SK-N-SH (cell line): Measurements from ENCODE around the gene FRMD4B. TPM values are rescaled to one million over a fixed set of nuclear protein-coding genes. Genes with fewer than 3 reads are reported as not detected.
A peak's percentile ranks its signal among the peaks of the same experiment; 100 is the strongest.

Source experiments
- CTCF ChIA-PET: fragments of 300-600, 350-600 bp; formaldehyde crosslinking; extraction: SDS; loops from one replicate; lab custom pipeline; 2021; lab: Yijun Ruan, JAX
- POLR2A ChIA-PET: fragments of 350-600 bp; sonication (Branson Sonifier 250); formaldehyde crosslinking; extraction: SDS; loops from one replicate; lab custom pipeline; 2020; ENCODE audit warnings: antibody characterized with exemption, inconsistent platforms; lab: Yijun Ruan, JAX
- DNase-seq: peaks from one replicate; pipeline ENCODE4 v3.0.0; 2012
- H2AFZ ChIP-seq: fragments of 200-600 bp; sonication (generic); 2 replicates; pipeline ENCODE4 v1.8.1; 2016; ENCODE audit warnings: antibody characterized with exemption, mild to moderate bottlenecking, low read depth
- H3F3A ChIP-seq: fragments of 200-600 bp; sonication (generic); replicated peaks from 2 replicates; pipeline ENCODE3; 2016; ENCODE audit warnings: antibody characterized with exemption, mild to moderate bottlenecking; ENCODE audit not compliant: insufficient read depth
- H3K27ac ChIP-seq, 2 experiments: fragments of 200-500 bp in 1 of 2; fragments of 200-600 bp in 1 of 2; sonication (Bioruptor generic) in 1 of 2; sonication (generic), shearing (Covaris generic) in 1 of 2; 2 replicates each; pipeline versions ENCODE4 v1.5.1 to v1.6.1; 2014 to 2016; ENCODE audit warnings: low read depth in 2 of 2, inconsistent platforms in 1 of 2, low read length in 1 of 2, mild to moderate bottlenecking in 1 of 2, mixed read lengths in 1 of 2
- H3K27me3 ChIP-seq: fragments of 200-600 bp; sonication (generic), shearing (Covaris generic); 2 replicates; pipeline ENCODE4 v1.6.1; 2016; ENCODE audit warnings: mixed run types; ENCODE audit not compliant: insufficient read depth
- H3K36me3 ChIP-seq, 2 experiments: fragments of 200-500 bp in 1 of 2; fragments of 200-600 bp in 1 of 2; sonication (Bioruptor generic) in 1 of 2; sonication (generic) in 1 of 2; replicated peaks in 1 of 2; 2 replicates each; pipeline versions ENCODE3 to v1.5.1; 2014 to 2016; ENCODE audit warnings: low read length in 1 of 2, mild to moderate bottlenecking in 1 of 2; ENCODE audit not compliant: insufficient read depth in 2 of 2, control insufficient read depth in 1 of 2
- H3K4me1 ChIP-seq, 2 experiments: fragments of 200-500 bp in 1 of 2; fragments of 200-600 bp in 1 of 2; sonication (Bioruptor generic) in 1 of 2; sonication (generic), shearing (Covaris generic) in 1 of 2; 2 replicates each; pipeline versions ENCODE4 v1.5.1 to v1.6.1; 2014 to 2016; ENCODE audit warnings: low read depth in 1 of 2, low read length in 1 of 2, mixed run types in 1 of 2; ENCODE audit not compliant: insufficient read depth in 2 of 2, control insufficient read depth in 1 of 2
- H3K4me2 ChIP-seq: fragments of 200-600 bp; sonication (generic), shearing (Covaris generic); 2 replicates; pipeline ENCODE4 v1.6.1; 2017; ENCODE audit warnings: mixed run types
- H3K4me3 ChIP-seq, 2 experiments: fragments of 200-500 bp in 1 of 2; fragments of 200-600 bp in 1 of 2; sonication (Bioruptor generic) in 1 of 2; sonication (generic), shearing (Covaris generic) in 1 of 2; 2 replicates each; pipeline versions ENCODE4 v1.5.1 to v1.8.1; 2014 to 2016; ENCODE audit warnings: low read depth in 2 of 2, inconsistent platforms in 1 of 2, low read length in 1 of 2, mild to moderate bottlenecking in 1 of 2, mixed read lengths in 1 of 2, moderate library complexity in 1 of 2
- H3K79me2 ChIP-seq: fragments of 200-600 bp; sonication (generic); 2 replicates; pipeline ENCODE4 v1.8.1; 2017; ENCODE audit warnings: mild to moderate bottlenecking; ENCODE audit not compliant: insufficient read depth
- H3K9ac ChIP-seq: fragments of 200-600 bp; sonication (generic); 2 replicates; pipeline ENCODE4 v1.6.1; 2017; ENCODE audit warnings: mixed run types
- H3K9me2 ChIP-seq: fragments of 200-600 bp; sonication (generic); 2 replicates; pipeline ENCODE4 v1.6.1; 2017; ENCODE audit warnings: mixed run types
- H3K9me3 ChIP-seq: fragments of 200-600 bp; sonication (generic); 2 replicates; pipeline ENCODE4 v1.6.1; 2017; ENCODE audit warnings: mixed run types, mild to moderate bottlenecking, moderate library complexity
- H4K20me1 ChIP-seq: fragments of 200-600 bp; sonication (generic); 2 replicates; pipeline ENCODE4 v1.6.1; 2017; ENCODE audit warnings: mild to moderate bottlenecking, mixed run types; ENCODE audit not compliant: insufficient read depth
- CHD2 ChIP-seq: fragments of 150-350 bp; IDR thresholded peaks from 2 replicates; pipeline ENCODE4 v1.6.1; 2018; ENCODE audit warnings: low read length; ENCODE audit not compliant: partially characterized antibody
- EP300 ChIP-seq, 2 experiments: IDR thresholded peaks; 2 replicates each; pipeline versions ENCODE4 v1.4.0 to v1.6.1; 2012; ENCODE audit warnings: borderline replicate concordance in 1 of 2, low read depth in 1 of 2, low read length in 1 of 2
- GABPA ChIP-seq: IDR thresholded peaks from 2 replicates; pipeline ENCODE4 v1.4.0; 2012; ENCODE audit warnings: low read depth, mild to moderate bottlenecking
- MEF2A ChIP-seq: IDR thresholded peaks from 2 replicates; pipeline ENCODE4 v1.4.0; 2012; ENCODE audit warnings: low read depth, borderline replicate concordance
- RAD21 ChIP-seq: IDR thresholded peaks from 2 replicates; pipeline ENCODE4 v1.6.1; 2012; ENCODE audit warnings: mild to moderate bottlenecking, low read length
- RCOR1 ChIP-seq: fragments of 150-350 bp; IDR thresholded peaks from 2 replicates; pipeline ENCODE4 v1.6.1; 2017; ENCODE audit warnings: antibody characterized with exemption, low read length
- RFX5 ChIP-seq: IDR thresholded peaks from 2 replicates; pipeline ENCODE4 v1.6.1; 2012; ENCODE audit warnings: mild to moderate bottlenecking, improper control_type of control experiment, low read length
- TAF1 ChIP-seq: IDR thresholded peaks from 2 replicates; pipeline ENCODE4 v1.6.1; 2012; ENCODE audit warnings: low read depth, mild to moderate bottlenecking, low read length, moderate library complexity, borderline replicate concordance
- TCF12 ChIP-seq: IDR thresholded peaks from 2 replicates; pipeline ENCODE4 v1.4.0; 2012
- TEAD4 ChIP-seq: IDR thresholded peaks from 2 replicates; pipeline ENCODE4 v1.4.0; 2012; ENCODE audit warnings: mild to moderate bottlenecking, borderline replicate concordance; ENCODE audit not compliant: insufficient read depth
- YY1 ChIP-seq: IDR thresholded peaks from 2 replicates; pipeline ENCODE4 v1.4.0; 2012; ENCODE audit warnings: low read depth, mild to moderate bottlenecking
- WGBS: methylation state at CpG from one replicate; pipeline ENCODE4 v1.1.6; 2017; ENCODE audit warnings: low lambda C conversion rate; 5-methylcytosine and 5-hydroxymethylcytosine counted together
- polyA plus RNA-seq, 3 experiments: library from polyadenylated mRNA; depleted of rRNA; stranded (reverse); fragments of >200 nt; gene quantifications; 2 replicates each; pipeline ENCODE4 v1.2.3, GENCODE V29; 2012
- TF ChIP-seq, protein P1 (sequence below): fragments of 200-600 bp; sonication (generic); IDR thresholded peaks from 2 replicates; pipeline ENCODE4 v1.6.1; 2017; ENCODE audit warnings: antibody characterized with exemption, mild to moderate bottlenecking, moderate library complexity
- TF ChIP-seq, protein P2 (sequence below): IDR thresholded peaks from 2 replicates; pipeline ENCODE4 v1.4.0; 2012; ENCODE audit warnings: low read depth, borderline replicate concordance
- TF ChIP-seq, protein P3 (sequence below): fragments of 150-350 bp; IDR thresholded peaks from 2 replicates; pipeline ENCODE4 v1.6.1; 2017; ENCODE audit warnings: antibody characterized with exemption, low read length, low read depth, borderline replicate concordance

The FRMD4B gene
- polyA plus RNA-seq, 1 of the 3 experiments (the other 2 are of a cell fraction): 0.53 TPM

DNA sequence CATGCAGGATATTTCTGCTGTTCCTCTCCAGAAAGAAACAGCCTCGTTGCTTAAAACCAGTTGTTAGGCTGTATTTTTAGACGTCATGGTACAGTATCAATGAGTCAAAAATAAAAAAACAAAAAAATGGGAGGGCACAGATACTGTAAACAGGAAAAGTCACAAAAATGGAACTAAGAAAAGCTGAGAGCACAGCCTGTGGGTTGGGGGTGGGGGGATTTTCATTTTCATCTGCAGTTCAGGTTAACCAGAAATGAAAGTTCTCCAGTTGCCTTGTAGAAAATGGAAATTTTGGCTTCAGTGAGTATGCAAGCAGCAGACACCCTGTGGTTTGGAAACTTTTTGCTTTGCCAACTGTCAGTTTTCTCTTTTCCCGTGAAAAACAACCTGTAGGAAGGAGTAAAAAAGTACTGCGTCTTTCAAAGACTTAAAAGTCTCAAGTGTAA, 59.0 kb downstream of the FRMD4B start:
- no peak overlapping the region for H3K4me3 ChIP-seq
- no peaks in the 10 kb centered on the region for H3K79me2 ChIP-seq
- H3K9me3 ChIP-seq: no peaks in the 10 kb centered on the region
- TF ChIP-seq, protein P1, sequence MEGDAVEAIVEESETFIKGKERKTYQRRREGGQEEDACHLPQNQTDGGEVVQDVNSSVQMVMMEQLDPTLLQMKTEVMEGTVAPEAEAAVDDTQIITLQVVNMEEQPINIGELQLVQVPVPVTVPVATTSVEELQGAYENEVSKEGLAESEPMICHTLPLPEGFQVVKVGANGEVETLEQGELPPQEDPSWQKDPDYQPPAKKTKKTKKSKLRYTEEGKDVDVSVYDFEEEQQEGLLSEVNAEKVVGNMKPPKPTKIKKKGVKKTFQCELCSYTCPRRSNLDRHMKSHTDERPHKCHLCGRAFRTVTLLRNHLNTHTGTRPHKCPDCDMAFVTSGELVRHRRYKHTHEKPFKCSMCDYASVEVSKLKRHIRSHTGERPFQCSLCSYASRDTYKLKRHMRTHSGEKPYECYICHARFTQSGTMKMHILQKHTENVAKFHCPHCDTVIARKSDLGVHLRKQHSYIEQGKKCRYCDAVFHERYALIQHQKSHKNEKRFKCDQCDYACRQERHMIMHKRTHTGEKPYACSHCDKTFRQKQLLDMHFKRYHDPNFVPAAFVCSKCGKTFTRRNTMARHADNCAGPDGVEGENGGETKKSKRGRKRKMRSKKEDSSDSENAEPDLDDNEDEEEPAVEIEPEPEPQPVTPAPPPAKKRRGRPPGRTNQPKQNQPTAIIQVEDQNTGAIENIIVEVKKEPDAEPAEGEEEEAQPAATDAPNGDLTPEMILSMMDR: no peak
- TF ChIP-seq GABPA (no peak), CHD2 (no peak), MEF2A (no peak), TEAD4 (no peak), RCOR1 (no peak), TAF1 (no peak), RAD21 (no peak), TCF12 (no peak), EP300 (IDR thresholded peaks at IDR 0.05; ENCODE audit: borderline replicate concordance in 1 of 2, low read depth in 1 of 2, low read length in 1 of 2) (no peak), YY1 (no peak), RFX5 (no peak)
- TF ChIP-seq, protein P2, sequence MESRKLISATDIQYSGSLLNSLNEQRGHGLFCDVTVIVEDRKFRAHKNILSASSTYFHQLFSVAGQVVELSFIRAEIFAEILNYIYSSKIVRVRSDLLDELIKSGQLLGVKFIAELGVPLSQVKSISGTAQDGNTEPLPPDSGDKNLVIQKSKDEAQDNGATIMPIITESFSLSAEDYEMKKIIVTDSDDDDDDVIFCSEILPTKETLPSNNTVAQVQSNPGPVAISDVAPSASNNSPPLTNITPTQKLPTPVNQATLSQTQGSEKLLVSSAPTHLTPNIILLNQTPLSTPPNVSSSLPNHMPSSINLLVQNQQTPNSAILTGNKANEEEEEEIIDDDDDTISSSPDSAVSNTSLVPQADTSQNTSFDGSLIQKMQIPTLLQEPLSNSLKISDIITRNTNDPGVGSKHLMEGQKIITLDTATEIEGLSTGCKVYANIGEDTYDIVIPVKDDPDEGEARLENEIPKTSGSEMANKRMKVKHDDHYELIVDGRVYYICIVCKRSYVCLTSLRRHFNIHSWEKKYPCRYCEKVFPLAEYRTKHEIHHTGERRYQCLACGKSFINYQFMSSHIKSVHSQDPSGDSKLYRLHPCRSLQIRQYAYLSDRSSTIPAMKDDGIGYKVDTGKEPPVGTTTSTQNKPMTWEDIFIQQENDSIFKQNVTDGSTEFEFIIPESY: no peak
- TF ChIP-seq, protein P3, sequence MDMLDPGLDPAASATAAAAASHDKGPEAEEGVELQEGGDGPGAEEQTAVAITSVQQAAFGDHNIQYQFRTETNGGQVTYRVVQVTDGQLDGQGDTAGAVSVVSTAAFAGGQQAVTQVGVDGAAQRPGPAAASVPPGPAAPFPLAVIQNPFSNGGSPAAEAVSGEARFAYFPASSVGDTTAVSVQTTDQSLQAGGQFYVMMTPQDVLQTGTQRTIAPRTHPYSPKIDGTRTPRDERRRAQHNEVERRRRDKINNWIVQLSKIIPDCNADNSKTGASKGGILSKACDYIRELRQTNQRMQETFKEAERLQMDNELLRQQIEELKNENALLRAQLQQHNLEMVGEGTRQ: no peak
- H3K9me2 ChIP-seq: no peaks in the 10 kb centered on the region
- peak overlapping the region; percentile 15; the same call in 1 of the 2 replicates for H3K9ac ChIP-seq
- 77% methylated on average over 4 of the region's 4 CpGs for WGBS
- H3K4me1 ChIP-seq: peaks cover 0 to 17% of the 10 kb centered on the region in 2 experiments; a peak in 2 of 4 replicates
- H2AFZ ChIP-seq: peak overlapping the region; percentile 24; the same call in 1 of the 2 replicates
- ChIA-PET CTCF (interaction anchor here (1.0 to 1.7 kb wide), 5 partner anchors 17 to 86 kb away, joined by 4 to 8 read pairs (median 4); no protein-coding TSS in a partner anchor), POLR2A (no interaction called here)
- no peaks in the 10 kb centered on the region for H4K20me1 ChIP-seq
- H3K36me3 ChIP-seq: no peaks in the 10 kb centered on the region
- peaks cover 5% of the 10 kb centered on the region for H3F3A ChIP-seq
- no peak for DNase-seq
- peak overlapping the region in 1 of 2 experiments; percentile 79; a peak in 2 of 4 replicates for H3K27ac ChIP-seq
- H3K27me3 ChIP-seq: no peaks in the 10 kb centered on the region
- H3K4me2 ChIP-seq: peak overlapping the region; percentile 27; the same call in 1 of the 2 replicates
